ENCODE results near the gene INCA1.
"Not testable (repeated sequence)": the region's sequence is repeated elsewhere in the genome, so short reads cannot be mapped to it uniquely, and the experiment has no call there.

The INCA1 gene
- total RNA-seq: 0.47 to 0.62 reads per million in 2 donors

- peak; percentile 83 to 91 (median 86) for DNase-seq
Observed at GRCh38 chr17:4997302-4998026, at the start of gene INCA1, which contains the start of gene KIF1C. TSS of gene INCA1 (minus strand) at chr17:4997522. CDS start at chr17:4994437, 3,085 bp downstream. TSS of gene KIF1C (plus strand) at chr17:4997950. CDS start at chr17:5000247, 2,297 bp downstream.

GRCh38 chr17:5045496-5045895, 48.2 kb upstream of the INCA1 start:
- no peak for DNase-seq

GRCh38 chr17:5044630-5045029, 47.3 kb upstream of the INCA1 start:
- no peak for DNase-seq

- DNase-seq: no peak
Observed at GRCh38 chr17:5043524-5043923, 46.2 kb upstream of the INCA1 start.

- peak in 2 of 5 experiments; percentile 22 to 53 for DNase-seq
Observed at GRCh38 chr17:5042157-5043022, 45.1 kb upstream of the INCA1 start.

- no peak for DNase-seq
Observed at GRCh38 chr17:5035315-5035714, 38.0 kb upstream of the INCA1 start, which contains the start of gene SLC52A1. TSS of gene SLC52A1 (minus strand) at chr17:5035426. CDS start at chr17:5034606, 820 bp downstream.

- DNase-seq: no peak
Observed at GRCh38 chr17:5034651-5035050, 37.3 kb upstream of the INCA1 start.

GRCh38 chr17:5034063-5034462, 36.7 kb upstream of the INCA1 start:
- DNase-seq: no peak

GRCh38 chr17:5033352-5034015, 36.2 kb upstream of the INCA1 start:
- no peak for DNase-seq

GRCh38 chr17:5032865-5033264, 35.5 kb upstream of the INCA1 start:
- no peak for DNase-seq

- peak; percentile 49 to 86 (median 71) for DNase-seq
Observed at GRCh38 chr17:5031365-5032082, 34.2 kb upstream of the INCA1 start.

- not testable (repeated sequence) for DNase-seq
Observed at GRCh38 chr17:5030168-5030567, 32.8 kb upstream of the INCA1 start.

GRCh38 chr17:5027916-5028315, 30.6 kb upstream of the INCA1 start:
- DNase-seq: no peak

- no peak for DNase-seq
Observed at GRCh38 chr17:5027299-5027698, 30.0 kb upstream of the INCA1 start.

GRCh38 chr17:5024604-5025003, 27.3 kb upstream of the INCA1 start:
- no peak for DNase-seq

GRCh38 chr17:5023588-5024147, 26.3 kb upstream of the INCA1 start:
- DNase-seq: no peak

- DNase-seq: no peak
Observed at GRCh38 chr17:5022171-5022711, 24.9 kb upstream of the INCA1 start.

GRCh38 chr17:5020502-5021023, 23.2 kb upstream of the INCA1 start:
- no peak for DNase-seq

GRCh38 chr17:5019475-5019956, 22.2 kb upstream of the INCA1 start:
- DNase-seq: peak in 1 of 5 experiments; percentile 36

GRCh38 chr17:5014357-5014756, 17.0 kb upstream of the INCA1 start:
- no peak for DNase-seq

- peak in 1 of 5 experiments; percentile 35 for DNase-seq
Observed at GRCh38 chr17:5011928-5012327, 14.6 kb upstream of the INCA1 start.

All from T-helper 2 cell (primary cell).